Tibial nerve (tissue), 4 donors: Measurements from ENCODE around the gene TMEM232.

Experiments used
- CTCF ChIP-seq, 5 experiments: fragments of 200-600 bp in 3 of 5; fragments of 450-650 bp in 2 of 5; sonication (generic) in 3 of 5; IDR thresholded peaks; one replicate each; pipeline ENCODE4 v1.5.1; 2016 to 2019; ENCODE audit warnings: antibody characterized with exemption in 5 of 5, mild to moderate bottlenecking in 3 of 5, moderate library complexity in 2 of 5
- EP300 ChIP-seq, 2 donors: sonication (generic); formaldehyde crosslinking; IDR thresholded peaks; one replicate each; pipeline ENCODE4 v1.6.1; 2017; ENCODE audit warnings: antibody characterized with exemption in 2 of 2, mild to moderate bottlenecking in 1 of 2
- POLR2A ChIP-seq, 2 donors: fragments of 450-650 bp; IDR thresholded peaks; one replicate each; pipeline ENCODE4 v1.6.1; 2017; ENCODE audit warnings: antibody characterized with exemption in 2 of 2, mild to moderate bottlenecking in 2 of 2, moderate library complexity in 2 of 2

DNA sequence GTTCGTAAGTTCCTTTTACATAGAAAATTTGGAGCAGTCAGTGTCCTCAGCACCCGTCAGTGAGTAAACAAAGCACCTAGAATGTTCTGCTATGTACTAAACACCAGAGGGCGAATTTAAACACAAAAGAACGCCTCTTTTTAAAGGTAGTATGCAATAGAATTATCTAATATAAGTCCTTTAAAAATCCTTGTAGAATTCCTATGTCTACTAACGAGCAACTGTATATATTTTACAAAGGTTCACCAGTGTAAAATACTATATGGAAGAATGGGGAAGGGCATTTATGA, 499 bp upstream of the TMEM232 start:
- TF ChIP-seq CTCF (IDR thresholded peaks at IDR 0.05) = no peak
- TF ChIP-seq POLR2A (IDR thresholded peaks at IDR 0.05) = no peak
- no peak for TF ChIP-seq EP300 (IDR thresholded peaks at IDR 0.05)
